GM12892 (cell line): Measurements from ENCODE around the gene ZNF398.

Source experiments
- POLR2A ChIP-seq: IDR thresholded peaks from 2 replicates; pipeline ENCODE4 v1.6.1; 2011; ENCODE audit warnings: low read depth, low read length, control low read depth
- POLR2AphosphoS5 ChIP-seq: IDR thresholded peaks from 2 replicates; pipeline ENCODE4 v1.6.1; 2011; ENCODE audit warnings: low read depth, low read length, control low read depth

DNA sequence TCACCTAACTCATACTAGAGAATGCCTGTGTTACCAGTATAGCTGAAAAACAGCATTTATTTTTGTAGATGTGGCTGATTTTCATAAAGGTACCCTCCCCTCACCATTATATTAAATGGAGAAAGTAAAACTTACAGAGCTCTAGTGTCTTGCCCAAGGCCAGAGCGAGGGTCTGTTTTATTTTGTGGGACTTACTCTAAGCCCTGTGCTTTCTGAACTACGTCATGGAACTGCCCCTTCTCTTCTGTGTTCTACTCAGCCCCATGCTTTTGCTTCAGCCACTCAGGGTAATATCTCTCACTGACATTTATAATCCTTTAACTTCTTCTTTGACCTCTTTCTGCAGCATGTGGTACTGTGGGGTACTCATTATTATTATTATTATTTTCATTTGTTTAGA lies 46.4 kb upstream of the ZNF398 start:
- no peak for TF ChIP-seq POLR2A
- TF ChIP-seq POLR2AphosphoS5: no peak
